HepG2 (cell line): ENCODE data around the gene TMEM87B. TPM values are rescaled to one million over a fixed set of nuclear protein-coding genes. Genes with fewer than 3 reads are reported as not detected.

Experiments used
- ARID5B ChIP-seq: IDR thresholded peaks from 2 replicates; pipeline ENCODE4 v1.4.0; 2020; ENCODE audit warnings: mild to moderate bottlenecking, missing genetic modification reagents
- ATF7-NPFF ChIP-seq: sonication (generic); formaldehyde crosslinking; IDR thresholded peaks from 2 replicates; pipeline ENCODE4 v1.8.1; 2023; ENCODE audit warnings: mild to moderate bottlenecking, low read depth, missing genetic modification reagents, moderate library complexity
- BATF2 ChIP-seq: sonication (generic); formaldehyde crosslinking; IDR thresholded peaks from 2 replicates; pipeline ENCODE4 v1.8.0; 2022; ENCODE audit warnings: mild to moderate bottlenecking, missing genetic modification reagents, moderate library complexity
- CAMTA2 ChIP-seq: sonication (generic); formaldehyde crosslinking; IDR thresholded peaks from 2 replicates; pipeline ENCODE4 v1.4.0; 2020; ENCODE audit warnings: mild to moderate bottlenecking, missing genetic modification reagents, borderline replicate concordance
- CREBL2 ChIP-seq: sonication (generic); formaldehyde crosslinking; IDR thresholded peaks from 2 replicates; pipeline ENCODE4 v1.8.1; 2023; ENCODE audit warnings: missing genetic modification reagents, mild to moderate bottlenecking, borderline replicate concordance
- FOSL1 ChIP-seq: sonication (generic); formaldehyde crosslinking; IDR thresholded peaks from 2 replicates; pipeline ENCODE4 v1.9.0; 2021; ENCODE audit warnings: missing genetic modification reagents, borderline replicate concordance
- FOSL2 ChIP-seq: sonication (generic); formaldehyde crosslinking; IDR thresholded peaks from 2 replicates; pipeline ENCODE4 v1.4.0; 2020; ENCODE audit warnings: missing genetic modification reagents
- NFKBIZ ChIP-seq: IDR thresholded peaks from 2 replicates; pipeline ENCODE4 v1.6.1; 2018; ENCODE audit warnings: missing genetic modification reagents, missing compliant biosample characterization
- NR3C1 ChIP-seq: sonication (generic); formaldehyde crosslinking; IDR thresholded peaks from 2 replicates; pipeline ENCODE4 v1.4.0; 2020; ENCODE audit warnings: missing genetic modification reagents
- NRL ChIP-seq: sonication (generic); formaldehyde crosslinking; IDR thresholded peaks from 2 replicates; pipeline ENCODE4 v1.5.0; 2020; ENCODE audit warnings: missing genetic modification reagents, mild to moderate bottlenecking, moderate library complexity, borderline replicate concordance
- PRDM10 ChIP-seq: sonication (generic); formaldehyde crosslinking; IDR thresholded peaks from 2 replicates; pipeline ENCODE4 v1.4.0; 2020; ENCODE audit warnings: low read depth, missing genetic modification reagents
- REXO4 ChIP-seq: sonication (generic); formaldehyde crosslinking; IDR thresholded peaks from 2 replicates; pipeline ENCODE4 v1.8.0; 2022; ENCODE audit warnings: missing genetic modification reagents, mild to moderate bottlenecking, borderline replicate concordance
- WIZ ChIP-seq: sonication (generic); formaldehyde crosslinking; IDR thresholded peaks from 2 replicates; pipeline ENCODE4 v1.5.1; 2020; ENCODE audit warnings: mild to moderate bottlenecking, missing genetic modification reagents
- ZNF230 ChIP-seq: sonication (generic); formaldehyde crosslinking; IDR thresholded peaks from 2 replicates; pipeline ENCODE4 v1.4.0; 2020; ENCODE audit warnings: mild to moderate bottlenecking, missing genetic modification reagents
- ZNF350 ChIP-seq: sonication (generic); formaldehyde crosslinking; IDR thresholded peaks from 2 replicates; pipeline ENCODE4 v1.4.0; 2020; ENCODE audit warnings: mild to moderate bottlenecking, low read depth, missing genetic modification reagents, borderline replicate concordance
- ZNF576 ChIP-seq: sonication (generic); formaldehyde crosslinking; IDR thresholded peaks from 2 replicates; pipeline ENCODE4 v1.4.0; 2020; ENCODE audit warnings: mild to moderate bottlenecking, missing genetic modification reagents
- ZSCAN31 ChIP-seq: sonication (generic); formaldehyde crosslinking; IDR thresholded peaks from 2 replicates; pipeline ENCODE4 v1.5.0; 2020; ENCODE audit warnings: low read depth, mild to moderate bottlenecking, missing genetic modification reagents
- polyA plus RNA-seq, 8 experiments: library from polyadenylated mRNA; depleted of rRNA in 3 of 8; stranded (reverse) in 7 of 8; unstranded in 1 of 8; fragments of >200 nt; fragmentation: Illumina TruSeq in 4 of 8; extraction: Trizol in 4 of 8; gene quantifications; 2 replicates each; pipeline versions ENCODE4 v1.2.1 to v1.2.3, GENCODE V29; 2011 to 2016; ENCODE audit warnings: low read depth in 4 of 8, missing spikeins in 1 of 8, mixed read lengths in 1 of 8; ENCODE audit not compliant: insufficient read depth in 1 of 8
- total RNA-seq, 5 experiments: library from RNA; depleted of rRNA; stranded (reverse); fragments of >200 nt; fragmentation: Illumina TruSeq; extraction: Trizol; gene quantifications; 2 replicates each; pipeline ENCODE4 v1.2.3, GENCODE V29; 2016; ENCODE audit warnings: low read depth in 1 of 5
- TF ChIP-seq, protein P1 (sequence below): sonication (generic); formaldehyde crosslinking; IDR thresholded peaks from 2 replicates; pipeline ENCODE4 v1.5.1; 2020; ENCODE audit warnings: missing genetic modification reagents, mild to moderate bottlenecking, borderline replicate concordance

The TMEM87B gene
- total and polyA plus RNA-seq, 2 of the 13 experiments (the other 11 are each of a cell fraction or from before 2014, with no cell fraction given) = 15.1 to 16.2 TPM

DNA sequence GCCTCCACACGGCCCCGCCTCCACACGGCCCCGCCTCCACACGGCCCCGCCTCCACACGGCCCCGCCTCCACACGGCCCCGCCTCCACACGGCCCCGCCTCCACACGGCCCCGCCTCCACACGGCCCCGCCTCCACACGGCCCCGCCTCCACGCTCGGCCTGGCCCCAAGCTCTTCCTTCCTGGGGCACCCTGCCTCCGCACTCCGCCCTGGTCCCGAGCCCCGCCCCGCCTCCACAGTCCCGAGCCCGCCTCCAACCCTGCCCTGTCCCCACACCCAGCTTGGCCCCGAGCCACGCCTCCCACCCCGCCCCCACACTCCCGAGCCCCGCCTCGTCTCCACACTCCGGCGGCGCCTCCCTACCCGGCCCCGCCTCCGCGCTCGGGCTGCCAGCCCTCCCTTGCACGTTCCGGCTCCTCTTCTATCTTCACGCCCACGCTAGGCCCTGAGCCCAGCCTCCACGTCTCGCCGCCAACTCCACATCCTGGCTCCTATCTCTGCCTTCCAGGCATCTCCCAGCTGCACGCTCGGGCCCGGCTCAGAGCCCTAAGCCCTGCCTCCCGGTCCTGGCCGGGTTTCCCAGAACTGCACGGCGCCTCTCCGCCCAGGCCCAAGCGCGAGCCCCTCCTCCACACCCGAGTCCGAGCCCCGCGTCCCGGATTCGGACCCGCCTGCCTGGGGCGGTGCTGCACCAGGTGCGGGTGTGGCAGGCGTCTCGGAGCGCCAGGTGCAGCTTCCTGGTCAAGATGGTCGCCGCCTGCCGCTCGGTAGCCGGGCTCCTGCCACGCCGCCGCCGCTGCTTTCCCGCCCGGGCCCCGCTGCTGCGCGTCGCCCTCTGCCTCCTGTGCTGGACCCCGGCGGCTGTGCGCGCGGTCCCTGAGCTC lies at the start of gene TMEM87B (continued):
- TF ChIP-seq ARID5B (CRISPR knock-in tag) (peak; percentile 56; the same call in 1 of the 2 replicates), CREBL2 (CRISPR knock-in tag) (no peak; the same call in 1 of the 2 replicates), BATF2 (CRISPR knock-in tag) (peak; percentile 89), NR3C1 (CRISPR knock-in tag) (0 out of 2 replicates have a peak, but pooled peaks have one; percentile 79), NFKBIZ (CRISPR knock-in tag) (no peak; the same call in 1 of the 2 replicates), FOSL1 (no peak), REXO4 (CRISPR knock-in tag) (no peak), ATF7-NPFF (CRISPR knock-in tag) (peak; percentile 90), ZSCAN31 (peak; percentile 93), ZNF230 (CRISPR knock-in tag) (peak; percentile 96), NRL (CRISPR knock-in tag) (peak; percentile 76; the same call in 1 of the 2 replicates), FOSL2 (peak; percentile 30; the same call in 1 of the 2 replicates), CAMTA2 (peak; percentile 87; the same call in 1 of the 2 replicates), ZNF576 (no peak), ZNF350 (peak; percentile 30), WIZ (0 out of 2 replicates have a peak, but pooled peaks have one; percentile 25), PRDM10 (CRISPR knock-in tag) (no peak)
- TF ChIP-seq, protein P1, sequence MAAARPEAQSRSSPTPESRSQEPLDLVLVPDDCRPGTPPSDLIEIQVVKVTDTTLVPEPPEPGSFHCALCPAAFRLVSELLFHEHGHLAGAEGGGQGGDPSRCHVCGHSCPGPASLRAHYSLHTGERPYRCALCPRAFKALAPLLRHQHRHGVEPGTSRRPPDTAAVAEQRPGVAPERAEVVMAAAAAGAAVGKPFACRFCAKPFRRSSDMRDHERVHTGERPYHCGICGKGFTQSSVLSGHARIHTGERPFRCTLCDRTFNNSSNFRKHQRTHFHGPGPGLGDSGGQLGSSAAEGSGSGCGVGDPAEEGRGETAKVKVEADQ (CRISPR knock-in tag) = peak; percentile 88
